Stimulated activated CD4-positive, alpha-beta T cell treated with anti-CD3 and anti-CD28 coated beads, Interleukin-12 subunit alpha, Interleukin-12 subunit beta, amount 100 ng/mL, for 24 hours (primary cell): ENCODE measurements around the gene MELTF.

Experiments used
- DNase-seq, 2 experiments: peaks; one replicate each; pipeline ENCODE4 v3.0.0-alpha.2; 2020; ENCODE audit warnings: low read depth in 2 of 2

MELTF gene

GRCh38 chr3:197027151-197027895 is 2.3 kb downstream of the MELTF start:
- DNase-seq, result no peak

DNA sequence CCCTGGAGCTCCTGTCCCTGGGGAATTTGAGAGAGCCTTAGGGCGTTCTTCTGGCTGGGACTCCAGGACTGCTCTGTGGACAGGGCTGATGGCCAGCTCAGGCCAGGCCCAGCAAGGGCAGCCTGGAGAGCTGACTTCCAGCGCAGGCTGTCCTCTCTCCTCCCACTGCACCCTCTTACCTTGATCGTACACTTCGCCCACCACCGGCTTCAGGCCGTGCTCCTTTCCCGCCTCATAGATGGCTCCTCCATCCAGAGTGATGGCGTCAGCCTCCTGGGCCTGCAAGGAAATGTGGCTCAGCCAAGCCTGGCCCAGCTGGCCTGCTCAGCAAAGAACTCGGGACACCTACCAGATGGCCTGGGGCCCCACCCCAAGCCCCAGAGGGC is 3.1 kb downstream of the MELTF start:
- no peak for DNase-seq

GRCh38 chr3:197025736-197026480 is 3.7 kb downstream of the MELTF start:
- no peak for DNase-seq

DNA sequence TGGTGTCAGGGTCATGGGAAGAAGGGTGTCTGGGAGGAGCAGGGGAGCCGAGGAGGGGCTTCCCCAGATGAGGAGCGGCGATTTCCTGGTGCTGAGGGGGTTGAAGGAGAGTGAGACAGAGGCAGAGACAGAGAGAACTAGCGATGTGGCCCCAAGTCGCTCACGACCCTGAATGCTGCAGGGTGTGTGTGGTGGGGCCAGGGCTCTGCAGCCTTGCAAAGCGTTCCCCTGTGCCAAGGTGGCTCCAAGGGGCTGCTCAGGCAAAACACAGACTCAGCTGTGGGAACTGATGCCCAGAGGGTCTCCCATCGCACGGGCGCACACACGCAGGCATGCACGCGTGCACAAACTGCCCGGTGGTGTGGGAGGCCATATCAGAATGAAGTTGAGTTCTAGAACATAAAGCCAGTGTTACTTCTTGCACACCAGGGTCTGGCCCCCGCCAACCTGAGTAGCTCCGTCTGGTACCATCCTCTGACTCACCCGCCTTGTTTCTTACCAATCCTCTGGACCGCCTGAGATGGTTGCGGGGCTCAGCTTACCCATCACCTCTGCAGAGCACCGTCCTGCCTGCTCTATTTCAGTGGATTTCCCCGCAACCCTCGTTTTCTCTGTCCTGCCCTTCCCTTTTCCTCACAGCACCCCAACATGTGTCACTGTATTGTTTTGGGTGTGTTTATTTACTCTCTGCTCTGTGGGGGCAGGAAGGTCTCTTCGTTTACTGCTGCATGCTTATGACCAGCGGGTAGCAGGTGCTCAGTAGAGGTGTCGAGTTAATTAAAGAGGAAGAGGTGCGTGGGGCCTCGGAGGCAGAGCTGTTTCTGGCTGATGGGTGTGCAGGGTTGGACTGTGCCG is 4.5 kb downstream of the MELTF start:
- no peak for DNase-seq

DNA sequence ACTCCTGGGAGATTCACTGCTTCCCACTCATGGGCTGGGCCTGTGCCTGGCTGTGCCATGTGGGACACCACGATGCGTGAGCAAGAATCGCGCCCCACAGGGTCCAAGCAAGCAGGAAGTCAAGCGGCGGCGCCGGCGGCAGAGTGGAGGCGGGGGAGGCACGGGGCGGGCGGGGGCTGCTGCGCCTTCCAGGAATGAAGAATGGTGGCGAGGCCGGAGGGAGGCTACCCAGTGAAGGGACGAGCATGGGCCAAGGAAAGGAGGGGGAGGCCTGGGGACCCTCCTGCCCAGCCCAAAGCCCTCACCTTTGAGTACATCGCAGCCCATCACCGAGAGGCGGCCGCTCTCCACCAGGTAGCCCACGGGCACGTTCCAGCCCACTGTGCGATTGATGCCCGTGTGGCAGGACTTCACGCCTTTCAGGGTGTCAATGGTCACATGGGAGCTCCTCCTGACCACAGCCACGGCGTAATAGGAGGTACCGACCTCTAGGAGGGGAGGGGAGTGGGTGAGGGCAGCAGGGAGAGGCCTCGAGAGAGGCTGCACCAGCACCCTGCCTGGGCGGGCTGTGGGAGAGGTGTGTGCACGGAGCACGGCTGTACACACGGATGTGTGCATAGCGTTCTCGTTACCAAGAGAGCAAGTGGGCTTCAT is 5.5 kb downstream of the MELTF start:
- no peak for DNase-seq

DNA sequence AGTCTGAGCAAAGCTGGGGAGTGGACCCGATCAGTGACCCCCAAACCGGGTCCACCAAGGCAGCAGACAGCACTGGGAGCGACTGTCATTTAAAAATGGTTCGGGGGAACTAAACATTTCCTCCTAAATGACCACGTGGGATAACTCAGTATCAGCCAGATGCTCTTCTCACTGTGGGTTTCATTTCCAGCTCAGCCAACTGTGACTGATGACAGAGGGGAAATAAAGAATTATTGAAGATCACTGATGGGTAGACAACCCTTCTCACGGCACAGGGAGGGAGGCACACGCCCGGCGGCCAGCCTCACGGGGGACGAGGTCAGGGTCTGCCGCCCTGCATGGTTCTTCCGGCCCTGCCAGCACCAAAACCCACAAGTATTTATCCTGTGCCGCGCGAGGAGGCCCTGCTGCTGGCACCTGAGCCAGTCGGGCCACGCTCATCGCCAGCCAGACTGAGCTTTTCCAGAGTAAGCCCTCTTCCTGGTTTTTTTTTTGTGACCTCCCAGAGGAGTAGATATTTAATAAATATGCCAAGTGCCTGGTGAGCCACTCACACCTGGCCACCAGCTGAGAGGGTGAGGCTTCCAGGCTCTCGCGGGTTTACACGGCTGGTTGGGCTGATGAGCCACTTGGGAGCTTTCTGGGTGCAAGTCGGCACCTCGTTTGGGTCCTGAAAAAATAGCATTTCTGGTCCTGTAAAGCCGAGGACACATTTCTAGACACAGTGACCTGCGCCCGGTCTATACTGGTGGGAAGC is 6.2 kb downstream of the MELTF start:
- DNase-seq, result no peak

GRCh38 chr3:197022405-197023231 is 7.0 kb downstream of the MELTF start:
- DNase-seq, result no peak

GRCh38 chr3:197021729-197022404 is 7.8 kb downstream of the MELTF start:
- no peak for DNase-seq

DNA sequence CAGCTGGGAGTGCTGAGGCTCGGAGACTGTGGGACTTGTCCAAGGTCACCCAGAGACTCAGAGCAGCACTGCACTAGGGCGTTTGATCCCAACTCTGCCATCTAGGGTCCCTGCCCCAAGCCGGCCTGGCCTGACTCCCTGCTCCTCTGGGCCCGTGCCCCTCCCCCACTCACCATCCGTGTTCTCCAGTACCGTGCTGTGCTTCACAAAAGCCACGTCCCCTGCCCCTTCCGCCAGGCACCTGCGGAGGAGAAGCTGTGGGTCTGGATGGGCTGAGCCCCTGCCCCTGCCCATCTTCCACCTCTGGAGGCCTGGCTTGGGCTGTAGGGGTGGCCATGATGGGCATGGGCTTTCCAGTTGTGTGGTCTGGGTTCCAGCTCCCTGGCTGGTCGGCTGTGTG is 8.4 kb downstream of the MELTF start:
- DNase-seq, result no peak

DNA sequence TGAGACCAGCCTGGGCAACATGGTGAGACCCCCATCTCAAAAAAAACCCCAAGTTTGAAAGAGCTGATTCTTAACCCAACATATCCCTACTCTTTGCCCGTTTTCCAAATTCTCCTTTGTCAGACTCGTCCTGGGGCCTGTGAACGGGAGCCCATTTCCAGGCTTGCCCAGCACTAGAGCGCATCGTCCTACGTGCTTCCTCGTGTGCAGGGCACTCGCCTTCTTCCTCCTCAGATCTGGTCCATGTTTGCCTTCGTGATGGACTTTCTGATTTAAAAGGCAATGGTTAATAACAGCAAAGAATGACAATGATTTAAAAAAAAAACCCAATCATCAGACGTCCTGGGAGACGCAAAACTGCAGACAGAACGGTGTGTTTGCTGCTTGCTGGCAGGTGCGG is 10.1 kb downstream of the MELTF start:
- no peak for DNase-seq

GRCh38 chr3:197019021-197019420 is 10.6 kb downstream of the MELTF start:
- no peak for DNase-seq

DNA sequence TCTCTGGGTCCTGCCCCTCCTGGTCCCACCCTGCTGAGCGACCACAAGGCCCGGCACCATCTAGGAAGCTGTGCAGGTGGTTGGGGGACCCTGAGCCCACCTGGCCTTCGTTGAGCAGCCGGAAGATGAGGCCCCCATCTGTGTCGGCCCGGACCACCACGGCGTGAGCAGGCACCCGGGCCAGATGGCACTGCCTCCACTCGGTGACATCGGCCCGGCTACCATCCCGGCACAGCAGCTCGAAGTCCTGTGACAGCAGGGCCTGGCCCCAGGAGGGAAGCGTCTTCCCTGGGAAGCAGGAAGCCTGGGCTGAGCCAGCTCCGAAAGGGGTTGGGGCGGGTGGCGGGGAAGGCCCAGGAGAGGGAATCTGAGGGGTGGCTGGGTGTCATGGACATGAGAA is 12.6 kb downstream of the MELTF start:
- DNase-seq, result no peak

DNA sequence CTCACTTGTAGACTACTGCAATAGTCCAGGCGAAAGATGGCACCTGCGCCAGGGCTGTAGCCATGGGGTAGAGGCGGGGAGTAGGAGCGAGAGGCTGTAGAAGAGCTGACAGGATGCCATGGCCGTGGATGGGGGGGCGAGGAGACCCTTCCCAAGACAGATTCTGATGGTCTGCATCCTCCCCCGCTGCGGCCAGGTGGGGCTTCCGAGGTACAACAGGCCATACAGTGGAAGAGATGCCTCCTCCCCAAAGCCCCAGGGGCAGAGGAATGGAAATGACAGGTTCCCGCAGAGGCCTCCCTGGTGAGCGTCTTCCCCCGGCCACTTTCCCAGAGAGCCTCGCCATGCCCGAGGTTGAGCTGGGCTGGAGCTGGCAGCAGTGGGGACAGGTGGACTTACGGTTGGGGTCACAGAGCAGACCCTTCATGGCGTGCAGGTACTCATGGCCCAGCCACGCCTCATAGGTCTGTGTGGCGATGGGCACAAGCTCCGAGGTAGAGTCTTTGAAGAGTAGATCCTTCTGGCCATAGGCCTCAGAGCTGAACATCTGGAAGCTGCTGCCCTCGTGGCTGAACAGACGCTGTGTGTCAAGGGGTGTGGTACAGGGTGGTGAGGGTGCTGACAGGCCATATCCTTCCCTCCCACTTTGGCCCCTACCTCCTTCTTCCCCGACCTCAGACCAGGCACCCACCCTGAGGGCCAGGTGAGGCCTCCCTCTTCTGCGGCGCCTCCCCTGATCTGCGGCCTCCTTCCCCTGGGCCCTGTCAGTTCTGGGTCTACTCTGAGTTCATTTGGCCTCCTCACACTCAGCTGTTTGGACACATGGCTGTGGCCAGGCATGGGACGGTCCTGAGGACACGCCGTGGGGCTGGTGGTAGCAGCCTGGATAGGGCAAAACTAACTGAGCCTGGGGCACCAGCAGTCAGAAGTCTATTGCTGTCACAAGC is 13.6 kb downstream of the MELTF start:
- DNase-seq, result no peak

DNA sequence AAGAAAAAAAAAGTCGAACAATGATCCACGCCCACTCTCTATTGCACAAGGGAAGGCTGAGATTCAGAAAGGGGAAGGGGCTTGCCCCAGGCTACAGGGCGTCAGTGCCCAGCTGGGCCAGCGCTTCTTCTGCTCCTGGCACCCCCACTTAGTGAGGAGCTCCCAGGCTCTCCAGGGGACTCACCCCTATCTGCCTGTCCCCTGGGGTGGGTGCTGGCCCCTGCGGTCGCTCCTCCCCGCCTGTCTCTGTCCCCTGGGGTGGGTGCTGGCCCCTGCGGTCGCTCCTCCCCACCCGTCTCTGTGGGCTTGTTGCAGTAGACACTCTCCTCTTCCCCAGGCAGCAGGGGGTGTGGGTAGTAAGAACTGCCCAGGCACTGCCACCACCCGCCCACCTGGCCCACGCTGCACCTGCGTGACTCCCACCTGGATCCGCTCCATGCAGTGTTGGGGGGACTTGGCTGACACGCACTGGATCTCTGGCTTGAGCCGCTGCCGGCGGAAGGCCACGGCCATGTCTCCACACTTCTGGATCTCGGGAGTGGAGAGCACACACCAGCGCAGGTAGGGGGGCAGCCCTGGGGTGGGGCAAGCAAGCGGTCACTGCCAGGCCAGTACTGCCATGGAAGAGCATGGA is 14.6 kb downstream of the MELTF start:
- no peak for DNase-seq

DNA sequence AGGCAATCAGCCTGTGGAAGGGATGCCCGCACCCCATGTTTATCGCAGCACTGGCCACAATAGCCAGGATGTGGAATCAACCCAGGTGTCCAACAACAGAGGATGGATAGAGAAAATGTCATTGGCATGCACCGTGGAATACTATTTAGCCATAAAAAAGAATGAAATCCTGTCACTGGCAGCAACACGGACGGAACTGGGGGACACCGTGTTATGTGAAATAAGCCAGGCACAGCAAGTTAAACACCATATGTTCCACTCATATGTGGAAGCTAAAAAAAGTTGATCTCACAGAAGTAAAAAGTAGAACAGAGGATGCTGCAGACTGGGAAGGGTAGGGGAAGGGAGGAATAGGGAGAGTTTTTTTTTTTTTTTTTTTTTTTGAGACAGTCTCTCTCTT is 15.6 kb downstream of the MELTF start:
- no peak for DNase-seq

DNA sequence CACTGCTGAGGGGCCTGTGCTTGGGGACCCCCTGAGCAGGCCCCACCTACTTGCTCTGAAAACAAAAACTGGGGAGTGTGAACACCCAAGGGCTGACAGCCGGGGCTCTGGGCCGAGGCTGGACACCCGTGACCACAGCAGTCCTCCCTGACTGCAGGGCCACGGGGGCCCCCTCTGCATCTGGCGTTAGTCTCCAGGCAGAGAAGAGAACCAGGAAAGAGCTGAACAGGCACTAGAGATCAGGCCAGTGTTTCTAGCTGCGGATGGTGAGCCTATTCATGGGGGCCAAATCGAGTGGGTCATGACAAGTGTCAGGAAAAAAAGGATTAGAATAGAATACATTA is 17.1 kb downstream of the MELTF start:
- no peak for DNase-seq

GRCh38 chr3:197011780-197012539 is 17.7 kb downstream of the MELTF start:
- DNase-seq, result no peak
